ENCODE data around the gene RANBP17.

The RANBP17 gene

DNA sequence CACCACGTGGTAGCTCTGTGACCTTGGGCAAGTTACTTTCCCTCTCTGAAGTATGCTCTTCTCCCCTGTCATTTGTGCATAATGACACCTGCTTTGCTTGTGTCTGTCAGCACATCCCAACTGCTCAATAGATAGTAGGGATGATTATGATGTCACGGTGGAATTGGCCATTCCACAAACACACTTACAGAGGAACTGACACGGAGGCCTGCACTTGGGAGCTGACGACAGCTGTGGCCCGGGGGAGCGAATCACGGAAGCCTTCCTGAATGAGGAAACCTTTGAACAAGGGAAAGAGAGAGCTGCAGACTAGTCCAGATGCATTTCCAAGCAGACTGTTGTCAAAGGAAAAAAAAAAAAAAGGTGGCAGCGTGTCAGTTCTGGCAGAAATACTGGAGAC is 468.2 kb downstream of the RANBP17 start:
- H3K4me3 ChIP-seq (replicated peaks; ENCODE audit: low read depth, low read length), result no peak overlapping the region
- TF ChIP-seq CTCF (IDR thresholded peaks at IDR 0.05; ENCODE audit: low read depth, low read length, missing control alignments), result no peak
- DNase-seq (ENCODE audit: extremely low read depth, low read depth), result no peak

- no peak overlapping the region for H3K4me3 ChIP-seq (replicated peaks; ENCODE audit: low read depth, low read length)
- no peak for TF ChIP-seq CTCF (IDR thresholded peaks at IDR 0.05; ENCODE audit: low read depth, low read length, missing control alignments)
- no peak for DNase-seq (ENCODE audit: extremely low read depth, low read depth)
Observed at GRCh38 chr5:171335616-171336015, 473.8 kb downstream of the RANBP17 start.

GRCh38 chr5:171336521-171337209 is 474.8 kb downstream of the RANBP17 start:
- peak; percentile 11 for DNase-seq (ENCODE audit: extremely low read depth, low read depth)
- peak; percentile 75 for TF ChIP-seq CTCF (IDR thresholded peaks at IDR 0.05; ENCODE audit: low read depth, low read length, missing control alignments)
- H3K4me3 ChIP-seq (replicated peaks; ENCODE audit: low read depth, low read length), result peak overlapping the region; percentile 33

DNA sequence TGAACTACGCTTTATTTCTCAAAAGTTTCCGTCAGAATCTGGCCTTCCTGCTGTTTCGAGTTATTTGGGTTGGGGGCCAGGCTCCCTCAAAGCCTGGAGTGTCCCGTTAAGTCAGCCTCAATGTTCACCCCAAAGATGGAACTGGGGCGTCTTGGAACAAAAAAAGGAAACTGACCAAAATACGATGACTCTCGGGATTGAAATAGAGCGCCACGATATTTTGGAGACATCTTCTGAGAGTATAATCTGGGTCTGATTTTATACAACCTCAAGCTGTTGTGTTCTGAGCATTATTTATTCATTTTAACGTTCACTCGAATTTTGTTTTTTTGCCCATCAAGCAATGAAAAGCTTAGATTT is 475.4 kb downstream of the RANBP17 start:
- peak overlapping the region; percentile 33 for H3K4me3 ChIP-seq (replicated peaks; ENCODE audit: low read depth, low read length)
- no peak for DNase-seq (ENCODE audit: extremely low read depth, low read depth)
- TF ChIP-seq CTCF (IDR thresholded peaks at IDR 0.05; ENCODE audit: low read depth, low read length, missing control alignments), result no peak

DNA sequence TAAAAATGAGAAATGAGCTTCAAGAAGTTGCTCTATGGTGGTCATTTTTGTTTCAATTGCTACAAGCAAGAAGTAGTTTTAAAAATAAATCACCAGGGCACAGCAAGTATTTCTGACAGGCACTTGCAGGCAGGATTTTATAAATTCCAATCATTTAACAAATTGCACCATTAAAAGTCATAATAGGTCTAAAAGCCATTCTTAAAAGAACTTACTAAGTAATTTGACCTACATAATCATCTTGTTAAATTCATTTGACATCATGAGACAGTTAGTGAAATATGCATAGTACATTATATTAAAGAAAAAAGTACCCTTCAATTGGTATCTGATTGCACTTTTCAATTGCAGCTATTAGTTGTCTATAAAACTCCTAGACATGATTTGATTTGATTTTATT is 478.2 kb downstream of the RANBP17 start:
- no peak overlapping the region for H3K4me3 ChIP-seq (replicated peaks; ENCODE audit: low read depth, low read length)
- no peak for DNase-seq (ENCODE audit: extremely low read depth, low read depth)
- TF ChIP-seq CTCF (IDR thresholded peaks at IDR 0.05; ENCODE audit: low read depth, low read length, missing control alignments), result no peak

DNA sequence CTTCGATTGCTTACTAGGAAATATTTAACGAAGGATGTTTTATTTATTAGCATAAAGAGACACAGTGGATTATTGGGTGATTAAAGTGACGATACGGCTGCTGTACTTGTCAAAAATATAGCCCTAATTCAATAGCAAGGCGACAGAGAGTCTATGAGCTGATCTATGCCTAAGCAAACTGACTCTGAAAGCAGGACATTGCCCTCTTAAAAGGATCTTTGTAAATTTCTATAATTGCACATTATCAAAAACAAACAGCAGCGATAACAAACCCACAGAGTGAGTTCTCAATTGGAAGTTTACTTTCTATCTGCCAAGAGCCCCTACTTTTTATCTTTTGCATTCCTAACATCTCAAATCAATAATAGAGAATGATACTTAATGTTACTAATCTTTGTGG is 478.7 kb downstream of the RANBP17 start:
- TF ChIP-seq CTCF (IDR thresholded peaks at IDR 0.05; ENCODE audit: low read depth, low read length, missing control alignments), result no peak
- DNase-seq (ENCODE audit: extremely low read depth, low read depth), result no peak
- no peak overlapping the region for H3K4me3 ChIP-seq (replicated peaks; ENCODE audit: low read depth, low read length)

Measured in HFF-Myc (cell line).